GM04504 (cell line): Measurements from ENCODE around the gene CHPT1.

Source experiments
- DNase-seq: peaks from one replicate; pipeline ENCODE4 v3.0.0-alpha.2; 2012; ENCODE audit warnings: low read depth

The CHPT1 gene

GRCh38 chr12:101685092-101685491 lies 12.3 kb upstream of the CHPT1 start:
- DNase-seq = no peak

GRCh38 chr12:101686176-101686575 lies 11.3 kb upstream of the CHPT1 start:
- DNase-seq = no peak

- DNase-seq = no peak
These were observed 6.8 kb upstream of the CHPT1 start for GRCh38 chr12:101690544-101691098.

- DNase-seq = no peak
These were observed 5.8 kb upstream of the CHPT1 start for GRCh38 chr12:101691503-101692096.

- DNase-seq = no peak
These were observed 3.1 kb upstream of the CHPT1 start for GRCh38 chr12:101694297-101694848.

GRCh38 chr12:101694986-101695385 lies 2.5 kb upstream of the CHPT1 start:
- DNase-seq = no peak

- DNase-seq = no peak
These were observed 1.7 kb upstream of the CHPT1 start for GRCh38 chr12:101695706-101696105.

GRCh38 chr12:101696251-101697196 lies 916 bp upstream of the CHPT1 start:
- DNase-seq = no peak

- DNase-seq = no peak
These were observed 725 bp downstream of the CHPT1 start for GRCh38 chr12:101697930-101698799.

GRCh38 chr12:101698800-101699347 lies 1.4 kb downstream of the CHPT1 start:
- DNase-seq = no peak

GRCh38 chr12:101700299-101700820 lies 2.9 kb downstream of the CHPT1 start:
- no peak for DNase-seq

- no peak for DNase-seq
These were observed 6.0 kb downstream of the CHPT1 start for GRCh38 chr12:101703487-101703886.

GRCh38 chr12:101706403-101706802 lies 9.0 kb downstream of the CHPT1 start:
- no peak for DNase-seq

- no peak for DNase-seq
These were observed 9.8 kb downstream of the CHPT1 start for GRCh38 chr12:101707131-101707782.

GRCh38 chr12:101710288-101710687 lies 12.8 kb downstream of the CHPT1 start:
- DNase-seq = no peak

GRCh38 chr12:101713059-101713682 lies 15.7 kb downstream of the CHPT1 start:
- DNase-seq = no peak

- no peak for DNase-seq
These were observed 16.5 kb downstream of the CHPT1 start for GRCh38 chr12:101713930-101714329.

GRCh38 chr12:101714877-101715444 lies 17.5 kb downstream of the CHPT1 start:
- no peak for DNase-seq

- no peak for DNase-seq
These were observed 22.1 kb downstream of the CHPT1 start for GRCh38 chr12:101719566-101719965.

GRCh38 chr12:101720118-101720517 lies 22.7 kb downstream of the CHPT1 start:
- no peak for DNase-seq
